Measurements from ENCODE around the gene DAB2IP. TPM values are rescaled to one million over a fixed set of nuclear protein-coding genes. Genes with fewer than 3 reads are reported as not detected.

The DAB2IP gene
- total and polyA plus RNA-seq, 2 of the 4 experiments (the other 2 are of a cell fraction) = 5.6 to 17.2 TPM

DNA sequence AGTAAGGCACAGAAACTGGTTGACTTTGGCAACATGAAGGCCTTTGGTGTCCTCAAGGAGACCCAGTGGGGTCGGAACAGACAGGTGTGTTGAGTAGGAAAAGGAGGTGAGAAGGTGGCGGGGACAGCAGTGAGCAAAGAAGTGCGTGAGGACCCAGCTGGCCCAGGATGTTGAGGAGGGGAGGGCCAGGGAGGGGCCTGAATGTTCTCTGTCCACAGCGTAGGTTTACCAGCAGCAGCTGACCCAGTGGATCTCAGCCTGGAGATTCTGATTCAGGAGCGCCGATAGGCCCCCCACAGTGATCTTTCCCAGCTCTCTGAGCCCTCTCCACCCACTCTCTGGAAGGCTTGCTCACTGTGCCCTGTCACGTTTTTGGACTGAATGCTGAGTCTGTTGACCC lies 88.5 kb downstream of the DAB2IP start:
- Histone ChIP-seq H2AFZ (replicated peaks; ENCODE audit: low read length, poor library complexity) (peak overlapping the region; percentile 9), H3K18ac (ENCODE audit: low read depth, low read length) (no peak overlapping the region), H3K4me2 (ENCODE audit: low read depth, low read length) (no peak overlapping the region), H2BK120ac (ENCODE audit: low read depth, low read length) (no peak overlapping the region), H3K4me3 (ENCODE audit: insufficient read depth, low read depth, low read length) (no peak overlapping the region), H3K36me3 (ENCODE audit: control insufficient read depth, insufficient read depth, low read length) (no peaks in the 10 kb centered on the region), H2AK5ac (ENCODE audit: low read depth, low read length) (0 out of 2 replicates have a peak overlapping the region, but pooled peaks have one; percentile 46), H4K5ac (ENCODE audit: low read depth, low read length) (no peak overlapping the region), H3K23ac (ENCODE audit: low read depth, low read length) (0 out of 2 replicates have a peak overlapping the region, but pooled peaks have one; percentile 12), H3K9ac (ENCODE audit: low read depth, low read length) (no peak overlapping the region), H3K27ac (ENCODE audit: insufficient read depth, low read length) (no peak overlapping the region), H2BK5ac (ENCODE audit: low read depth, low read length, poor library complexity, severe bottlenecking) (no peak overlapping the region), H3K79me1 (ENCODE audit: low read depth in 1 of 2, low read length in 2 of 2) (peaks cover 30 to 82% of the 10 kb centered on the region in 2 experiments), H4K20me1 (ENCODE audit: insufficient read depth, low read length) (peaks cover 19% of the 10 kb centered on the region), H4K8ac (ENCODE audit: low read depth in 2 of 2, low read length in 2 of 2) (peak overlapping the region in 1 of 2 experiments; percentile 21; a peak in 1 of 4 replicates), H3K9me3 (ENCODE audit: control insufficient read depth, insufficient read depth, low read length) (no peaks in the 10 kb centered on the region), H3K9me1 (ENCODE audit: insufficient read depth, low read length) (peaks cover 28% of the 10 kb centered on the region), H3K4me1 (ENCODE audit: control insufficient read depth, insufficient read depth, low read length) (peaks cover 46% of the 10 kb centered on the region), H2AK9ac (replicated peaks; ENCODE audit: low read depth, low read length, poor library complexity) (no peak overlapping the region), H2BK15ac (ENCODE audit: low read depth, low read length) (no peak overlapping the region), H3K4ac (ENCODE audit: low read depth, low read length) (0 out of 2 replicates have a peak overlapping the region, but pooled peaks have one; percentile 24), H3K27me3 (ENCODE audit: control insufficient read depth, insufficient read depth, low read length) (no peaks in the 10 kb centered on the region), H2BK20ac (ENCODE audit: low read depth, low read length) (no peak overlapping the region), H4K91ac (ENCODE audit: insufficient read depth, low read depth, low read length) (no peak overlapping the region), H3K14ac (replicated peaks; ENCODE audit: low read depth, low read length) (no peak overlapping the region), H3K56ac (ENCODE audit: extremely low read depth, insufficient read depth, low read length) (no peak overlapping the region)
- dilution Hi-C loops (cut with HindIII; ENCODE audit: low sequenced_read_pairs, unreplicated experiment) = no loop called here
- ATAC-seq (ENCODE audit: low read depth) (no peak), DNase-seq (no peak)
- BruUV-seq (replicated peaks) = no TSS peak
- TF ChIP-seq BHLHE40 (IDR thresholded peaks at IDR 0.05; ENCODE audit: low read depth, low read length) = 0 out of 2 replicates have a peak, but pooled peaks have one; percentile 39
- TF ChIP-seq, protein P1, sequence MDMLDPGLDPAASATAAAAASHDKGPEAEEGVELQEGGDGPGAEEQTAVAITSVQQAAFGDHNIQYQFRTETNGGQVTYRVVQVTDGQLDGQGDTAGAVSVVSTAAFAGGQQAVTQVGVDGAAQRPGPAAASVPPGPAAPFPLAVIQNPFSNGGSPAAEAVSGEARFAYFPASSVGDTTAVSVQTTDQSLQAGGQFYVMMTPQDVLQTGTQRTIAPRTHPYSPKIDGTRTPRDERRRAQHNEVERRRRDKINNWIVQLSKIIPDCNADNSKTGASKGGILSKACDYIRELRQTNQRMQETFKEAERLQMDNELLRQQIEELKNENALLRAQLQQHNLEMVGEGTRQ (IDR thresholded peaks at IDR 0.05; ENCODE audit: low read depth, low read length) = no peak
- in situ Hi-C loops (cut with MboI; ENCODE audit: low sequenced_read_pairs) = no loop called here
- POLR2A ChIA-PET (ENCODE audit: unreplicated experiment) = no interaction called here
- CTCF ChIA-PET = no interaction called here
- intact Hi-C loops (cut with micrococcal nuclease) = no loop called here
- 25% methylated on average over 1 of the region's 7 CpGs; no CpG with 5 or more reads in 1 of the 2 experiments for WGBS, 2 experiments (ENCODE audit: extremely low coverage in 2 of 2, insufficient read length in 1 of 2)
